ENCODE measurements around the gene AP2M1.

Gene AP2M1

GRCh38 chr3:184135149-184135910 is 39.3 kb upstream of the AP2M1 start, which contains the start of gene EIF2B5:
TSS of gene EIF2B5 (plus strand) at chr3:184135358. CDS start at chr3:184135386, 28 bp downstream.
- no peaks in the 10 kb centered on the region for H3K27me3 ChIP-seq (ENCODE audit: insufficient read depth, insufficient read length)
- H3K4me1 ChIP-seq (ENCODE audit: insufficient read depth, insufficient read length), result no peaks in the 10 kb centered on the region
- peak within 1 kb of the TSS; percentile 98 for H3K4me3 ChIP-seq (ENCODE audit: insufficient read length, low read depth)
- no peaks in the 10 kb centered on the region for H3K9me3 ChIP-seq (ENCODE audit: insufficient read depth, low read length)
- TF ChIP-seq SUZ12 (IDR thresholded peaks at IDR 0.05; ENCODE audit: extremely low read depth, insufficient read depth, insufficient read length) (no peak), YY1 (IDR thresholded peaks at IDR 0.05; ENCODE audit: insufficient read depth, insufficient read length) (peak; percentile 88)
- DNase-seq (ENCODE audit: low read depth, low spot score), result peak; percentile 87
- peak within 1 kb of the TSS; percentile 99 for H3K9ac ChIP-seq (ENCODE audit: insufficient read length, low read depth)
- H3K36me3 ChIP-seq (ENCODE audit: insufficient read depth, insufficient read length, low read length), result peaks cover 17% of the 10 kb centered on the region

- Histone ChIP-seq H3K9me3 (ENCODE audit: insufficient read depth, low read length) (no peaks in the 10 kb centered on the region), H3K27me3 (ENCODE audit: insufficient read depth, insufficient read length) (no peaks in the 10 kb centered on the region), H3K4me3 (ENCODE audit: insufficient read length, low read depth) (peak overlapping the region; percentile 98), H3K4me1 (ENCODE audit: insufficient read depth, insufficient read length) (no peaks in the 10 kb centered on the region), H3K36me3 (ENCODE audit: insufficient read depth, insufficient read length, low read length) (peaks cover 22% of the 10 kb centered on the region), H3K9ac (ENCODE audit: insufficient read length, low read depth) (peak overlapping the region; percentile 99)
- no peak for DNase-seq (ENCODE audit: low read depth, low spot score)
- TF ChIP-seq SUZ12 (IDR thresholded peaks at IDR 0.05; ENCODE audit: extremely low read depth, insufficient read depth, insufficient read length), result no peak
- TF ChIP-seq ZNF274 (IDR thresholded peaks at IDR 0.05; ENCODE audit: low read depth, low read length), result no peak
- TF ChIP-seq YY1 (IDR thresholded peaks at IDR 0.05; ENCODE audit: insufficient read depth, insufficient read length), result no peak
Measured at GRCh38 chr3:184135911-184136260, 38.8 kb upstream of the AP2M1 start.

- Histone ChIP-seq H3K4me1 (ENCODE audit: insufficient read depth, insufficient read length) (no peaks in the 10 kb centered on the region), H3K9me3 (ENCODE audit: insufficient read depth, low read length) (no peaks in the 10 kb centered on the region), H3K9ac (ENCODE audit: insufficient read length, low read depth) (no peak overlapping the region), H3K4me3 (ENCODE audit: insufficient read length, low read depth) (no peak overlapping the region), H3K27me3 (ENCODE audit: insufficient read depth, insufficient read length) (no peaks in the 10 kb centered on the region), H3K36me3 (ENCODE audit: insufficient read depth, insufficient read length, low read length) (peaks cover 67% of the 10 kb centered on the region)
- TF ChIP-seq SUZ12 (IDR thresholded peaks at IDR 0.05; ENCODE audit: extremely low read depth, insufficient read depth, insufficient read length) (no peak), ZNF274 (IDR thresholded peaks at IDR 0.05; ENCODE audit: low read depth, low read length) (no peak), YY1 (IDR thresholded peaks at IDR 0.05; ENCODE audit: insufficient read depth, insufficient read length) (no peak)
- DNase-seq (ENCODE audit: low read depth, low spot score), result no peak
Measured at GRCh38 chr3:184140436-184140835, 34.2 kb upstream of the AP2M1 start.

- no peak for TF ChIP-seq ZNF274 (IDR thresholded peaks at IDR 0.05; ENCODE audit: low read depth, low read length)
- TF ChIP-seq YY1 (IDR thresholded peaks at IDR 0.05; ENCODE audit: insufficient read depth, insufficient read length), result no peak
- no peak for TF ChIP-seq SUZ12 (IDR thresholded peaks at IDR 0.05; ENCODE audit: extremely low read depth, insufficient read depth, insufficient read length)
- Histone ChIP-seq H3K36me3 (ENCODE audit: insufficient read depth, insufficient read length, low read length) (peaks cover 78% of the 10 kb centered on the region), H3K4me1 (ENCODE audit: insufficient read depth, insufficient read length) (no peaks in the 10 kb centered on the region), H3K9me3 (ENCODE audit: insufficient read depth, low read length) (no peaks in the 10 kb centered on the region), H3K27me3 (ENCODE audit: insufficient read depth, insufficient read length) (no peaks in the 10 kb centered on the region), H3K4me3 (ENCODE audit: insufficient read length, low read depth) (no peak overlapping the region), H3K9ac (ENCODE audit: insufficient read length, low read depth) (no peak overlapping the region)
- no peak for DNase-seq (ENCODE audit: low read depth, low spot score)
Measured at GRCh38 chr3:184142199-184142598, 32.5 kb upstream of the AP2M1 start.

- Histone ChIP-seq H3K4me1 (ENCODE audit: insufficient read depth, insufficient read length) (no peaks in the 10 kb centered on the region), H3K36me3 (ENCODE audit: insufficient read depth, insufficient read length, low read length) (peaks cover 70% of the 10 kb centered on the region), H3K27me3 (ENCODE audit: insufficient read depth, insufficient read length) (no peaks in the 10 kb centered on the region), H3K9me3 (ENCODE audit: insufficient read depth, low read length) (no peaks in the 10 kb centered on the region), H3K4me3 (ENCODE audit: insufficient read length, low read depth) (no peak overlapping the region), H3K9ac (ENCODE audit: insufficient read length, low read depth) (no peak overlapping the region)
- no peak for DNase-seq (ENCODE audit: low read depth, low spot score)
- TF ChIP-seq SUZ12 (IDR thresholded peaks at IDR 0.05; ENCODE audit: extremely low read depth, insufficient read depth, insufficient read length) (no peak), YY1 (IDR thresholded peaks at IDR 0.05; ENCODE audit: insufficient read depth, insufficient read length) (no peak), ZNF274 (IDR thresholded peaks at IDR 0.05; ENCODE audit: low read depth, low read length) (no peak)
Measured at GRCh38 chr3:184143327-184143726, 31.3 kb upstream of the AP2M1 start.

GRCh38 chr3:184144505-184144904 is 30.1 kb upstream of the AP2M1 start:
- Histone ChIP-seq H3K4me1 (ENCODE audit: insufficient read depth, insufficient read length) (no peaks in the 10 kb centered on the region), H3K9me3 (ENCODE audit: insufficient read depth, low read length) (no peaks in the 10 kb centered on the region), H3K4me3 (ENCODE audit: insufficient read length, low read depth) (no peak overlapping the region), H3K27me3 (ENCODE audit: insufficient read depth, insufficient read length) (no peaks in the 10 kb centered on the region), H3K9ac (ENCODE audit: insufficient read length, low read depth) (peak overlapping the region; percentile 46), H3K36me3 (ENCODE audit: insufficient read depth, insufficient read length, low read length) (peaks cover 75% of the 10 kb centered on the region)
- TF ChIP-seq YY1 (IDR thresholded peaks at IDR 0.05; ENCODE audit: insufficient read depth, insufficient read length) (no peak), ZNF274 (IDR thresholded peaks at IDR 0.05; ENCODE audit: low read depth, low read length) (no peak), SUZ12 (IDR thresholded peaks at IDR 0.05; ENCODE audit: extremely low read depth, insufficient read depth, insufficient read length) (no peak)
- no peak for DNase-seq (ENCODE audit: low read depth, low spot score)

- H3K27me3 ChIP-seq (ENCODE audit: insufficient read depth, insufficient read length), result no peaks in the 10 kb centered on the region
- no peak for DNase-seq (ENCODE audit: low read depth, low spot score)
- peaks cover 72% of the 10 kb centered on the region for H3K36me3 ChIP-seq (ENCODE audit: insufficient read depth, insufficient read length, low read length)
- peak overlapping the region; percentile 46 for H3K9ac ChIP-seq (ENCODE audit: insufficient read length, low read depth)
- H3K4me3 ChIP-seq (ENCODE audit: insufficient read length, low read depth), result no peak overlapping the region
- TF ChIP-seq SUZ12 (IDR thresholded peaks at IDR 0.05; ENCODE audit: extremely low read depth, insufficient read depth, insufficient read length) (no peak), ZNF274 (IDR thresholded peaks at IDR 0.05; ENCODE audit: low read depth, low read length) (no peak), YY1 (IDR thresholded peaks at IDR 0.05; ENCODE audit: insufficient read depth, insufficient read length) (no peak)
- H3K9me3 ChIP-seq (ENCODE audit: insufficient read depth, low read length), result no peaks in the 10 kb centered on the region
- H3K4me1 ChIP-seq (ENCODE audit: insufficient read depth, insufficient read length), result no peaks in the 10 kb centered on the region
Measured at GRCh38 chr3:184145111-184145524, 29.5 kb upstream of the AP2M1 start.

All from NT2/D1 (cell line).